DMS114 treated with DMSO at 0.1 percent for 48 hours (cell line): ENCODE results near the gene TEAD4.

Experiments
- DNase-seq: peaks from one replicate; lab custom pipeline; 2025; ENCODE audit not compliant: unreplicated experiment; lab: John Stamatoyannopoulos, UW

The TEAD4 gene

DNA sequence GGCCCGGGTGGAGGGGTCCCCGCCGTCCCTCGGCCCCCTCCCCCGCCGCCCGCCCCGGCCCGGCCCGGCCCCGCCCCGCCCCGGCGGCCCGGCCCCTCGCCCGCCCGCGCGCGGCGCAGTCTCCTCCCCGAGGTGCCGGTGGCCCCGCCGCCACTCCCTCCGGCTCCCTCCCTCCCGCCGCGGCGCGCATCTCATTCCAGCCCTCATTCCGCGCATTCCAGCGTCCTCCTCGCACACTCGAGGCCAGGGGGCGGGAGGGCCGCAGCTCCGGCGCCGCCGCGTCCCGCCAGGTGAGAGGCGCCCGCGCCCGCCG is at the start of gene TEAD4:
Gene TEAD4, plus strand, starts transcription at position 206 of the 313 bp plus-strand sequence.
- peak; percentile 37 for DNase-seq

DNA sequence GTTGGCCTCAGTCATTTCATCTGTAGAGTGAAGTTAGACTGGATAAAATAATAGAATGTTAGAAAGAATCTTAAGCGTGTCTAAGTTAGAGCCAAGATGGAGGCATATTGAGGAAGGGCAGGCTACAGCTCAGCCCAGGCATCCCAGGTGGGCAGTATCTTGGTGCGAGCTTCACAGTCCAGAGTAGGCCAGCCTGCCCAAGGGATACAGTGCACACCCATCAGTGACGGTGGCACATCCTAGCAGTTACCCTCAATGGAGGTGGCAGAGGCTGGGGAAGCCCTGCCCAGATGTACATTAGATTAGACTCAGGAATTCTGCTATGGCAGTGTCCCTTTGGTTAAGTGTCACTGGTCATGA is 47.0 kb upstream of the TEAD4 start:
- no peak for DNase-seq

DNA sequence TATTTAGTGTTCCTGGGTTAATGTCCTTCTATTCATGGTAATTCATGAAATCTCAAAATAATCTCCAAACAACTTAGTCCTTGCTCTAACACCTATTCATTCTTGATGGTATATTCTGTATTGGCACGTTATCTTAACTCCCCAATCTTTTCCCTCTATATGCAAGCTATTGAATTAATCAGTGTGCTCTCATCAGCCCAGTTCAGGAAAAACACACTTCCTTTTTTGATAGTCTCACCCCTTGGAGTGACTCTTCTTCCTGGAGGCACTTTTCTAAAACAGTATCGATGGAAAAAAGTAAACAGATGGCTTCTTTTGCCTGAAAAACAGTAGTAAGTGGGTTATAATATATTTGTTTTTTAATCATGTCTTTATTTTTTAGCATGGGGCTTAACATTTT is 39.9 kb upstream of the TEAD4 start:
- DNase-seq = no peak

DNA sequence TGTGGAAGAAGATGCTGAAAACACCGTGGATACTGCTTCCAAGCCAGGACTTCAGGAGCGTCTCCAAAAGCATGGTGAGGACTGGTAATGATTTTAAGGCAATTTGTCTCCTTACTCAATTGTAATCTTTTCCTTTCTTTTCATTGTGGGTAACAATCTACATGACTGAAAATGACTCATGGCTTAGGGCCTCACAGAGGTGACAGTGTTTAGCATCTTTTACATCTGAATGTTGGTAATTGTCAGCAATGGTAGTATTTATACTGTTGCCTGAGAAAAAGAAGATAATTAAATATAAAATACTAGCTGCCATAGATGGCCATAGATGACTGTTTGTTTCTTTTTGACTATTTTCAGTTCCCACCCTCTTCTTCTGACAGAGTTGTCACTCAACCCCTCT is 36.9 kb upstream of the TEAD4 start:
- DNase-seq = no peak

DNA sequence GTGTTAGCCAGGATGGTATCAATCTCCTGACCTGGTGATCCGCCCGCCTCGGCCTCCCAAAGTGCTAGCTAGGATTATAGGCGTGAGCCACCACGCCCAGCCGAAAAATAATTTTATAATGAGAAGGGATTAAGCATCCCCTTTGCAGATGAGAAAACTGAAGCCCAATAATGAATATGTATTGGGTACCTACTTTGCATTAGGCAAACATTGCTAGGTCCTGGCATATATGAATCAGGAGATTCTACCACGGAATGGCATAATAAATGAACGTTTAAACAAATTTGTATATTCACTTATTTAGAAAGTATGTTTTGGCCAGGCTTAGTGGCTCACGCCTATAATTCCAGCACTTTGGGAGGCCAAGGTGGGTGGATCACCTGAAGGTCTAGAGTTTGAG is 36.1 kb upstream of the TEAD4 start:
- DNase-seq = no peak

DNA sequence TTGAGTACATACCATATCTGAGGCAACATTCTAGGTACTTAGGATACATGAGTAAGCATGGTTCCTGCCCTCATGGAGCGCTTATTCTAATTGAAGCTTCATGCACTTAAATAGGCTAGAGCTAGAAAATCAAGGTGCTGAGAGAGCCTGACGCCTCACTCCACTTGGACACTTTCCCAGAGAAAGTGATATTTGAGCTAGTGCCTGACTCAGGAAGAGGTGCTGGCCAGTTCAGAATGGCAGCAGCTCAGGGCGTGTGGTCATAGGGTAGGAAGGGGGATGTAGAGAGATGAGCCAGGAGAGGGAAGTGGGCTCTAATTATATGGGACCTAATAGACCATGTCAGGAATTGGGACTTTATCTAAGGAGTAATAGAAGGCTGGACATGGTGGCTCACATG is 35.2 kb upstream of the TEAD4 start:
- DNase-seq = no peak

DNA sequence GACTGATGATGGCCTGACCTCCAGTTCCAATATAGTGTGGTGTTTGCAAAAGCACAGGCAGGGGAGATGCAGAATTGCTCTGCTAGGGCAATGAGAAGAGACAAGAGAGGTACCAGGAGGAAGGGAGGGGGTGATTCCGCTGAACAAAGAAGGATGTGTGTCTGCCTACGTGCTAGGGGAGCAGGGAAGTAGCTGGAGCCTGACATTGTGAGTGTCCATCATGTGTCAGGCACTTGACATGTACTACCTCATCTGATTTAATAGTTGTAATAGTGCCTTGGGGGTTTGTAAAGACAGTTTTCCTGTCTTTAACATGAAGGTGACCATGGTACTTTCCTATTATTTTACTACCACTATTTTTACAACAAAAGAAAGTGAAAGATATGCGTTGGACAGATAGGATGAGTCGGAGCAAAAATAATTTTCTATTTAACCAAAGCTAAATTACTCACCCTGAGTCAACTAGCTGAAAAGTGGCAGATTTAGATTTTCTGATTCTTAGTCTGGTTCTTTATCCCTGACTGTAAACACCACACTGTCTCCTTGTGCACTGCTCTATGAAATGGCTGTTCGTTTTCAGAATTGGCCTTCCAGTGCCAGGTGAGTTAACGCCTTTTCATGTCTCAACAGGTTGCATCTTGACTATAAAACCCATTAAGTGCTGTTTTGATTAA is 33.7 kb upstream of the TEAD4 start:
- no peak for DNase-seq

DNA sequence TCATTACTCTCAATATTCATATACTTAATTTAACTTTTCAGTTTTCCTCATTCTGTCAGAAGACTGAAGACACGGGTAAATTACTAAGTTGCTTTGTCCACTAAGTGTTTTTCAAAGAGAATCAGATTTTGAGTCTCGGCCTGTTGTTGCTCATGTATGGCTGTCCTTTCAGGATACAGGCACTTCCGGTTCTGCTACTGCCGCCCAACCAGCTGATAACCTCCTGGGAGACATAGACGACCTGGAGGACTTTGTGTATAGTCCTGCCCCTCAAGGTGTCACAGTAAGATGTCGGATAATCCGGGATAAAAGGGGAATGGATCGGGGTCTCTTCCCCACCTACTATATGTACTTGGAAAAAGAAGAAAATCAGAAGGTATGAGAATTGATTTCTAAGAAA is 28.3 kb upstream of the TEAD4 start:
- DNase-seq = no peak

DNA sequence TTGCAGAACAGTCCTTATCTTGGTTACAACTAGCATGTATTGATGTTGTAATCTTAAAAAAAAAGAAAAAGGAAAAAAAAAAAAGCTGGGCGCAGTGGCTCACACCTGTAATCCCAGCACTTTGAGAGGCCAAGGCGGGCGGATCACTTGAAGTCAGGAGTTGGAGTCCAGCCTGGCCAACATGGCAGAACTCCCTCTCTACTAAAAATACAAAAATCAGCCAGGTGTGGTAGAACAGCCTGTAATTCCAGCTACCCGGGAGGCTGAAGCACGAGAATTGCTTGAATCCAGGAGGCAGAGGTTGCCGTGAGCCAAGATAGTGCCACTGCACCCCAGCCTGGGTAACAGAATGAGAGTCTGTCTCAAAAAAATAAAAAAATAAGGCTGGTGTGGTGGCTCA is 25.6 kb upstream of the TEAD4 start:
- no peak for DNase-seq

DNA sequence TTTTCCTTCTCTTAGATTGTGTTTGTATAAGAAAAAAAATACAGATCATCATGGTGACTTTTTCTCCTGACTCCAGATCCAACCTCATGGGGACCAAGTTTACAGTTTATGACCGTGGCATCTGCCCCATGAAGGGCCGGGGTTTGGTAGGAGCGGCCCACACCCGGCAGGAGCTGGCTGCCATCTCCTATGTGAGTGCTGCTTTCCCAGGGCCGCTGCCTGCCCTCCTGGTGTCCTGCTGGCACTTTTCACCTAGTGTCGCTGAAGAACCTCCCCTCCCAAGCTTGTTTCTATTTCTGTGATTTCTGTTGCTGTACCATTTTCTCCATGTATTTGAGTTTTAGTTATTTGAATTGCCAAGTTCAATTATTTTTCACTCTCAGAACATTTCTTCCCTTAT is 24.8 kb upstream of the TEAD4 start:
- DNase-seq = no peak

DNA sequence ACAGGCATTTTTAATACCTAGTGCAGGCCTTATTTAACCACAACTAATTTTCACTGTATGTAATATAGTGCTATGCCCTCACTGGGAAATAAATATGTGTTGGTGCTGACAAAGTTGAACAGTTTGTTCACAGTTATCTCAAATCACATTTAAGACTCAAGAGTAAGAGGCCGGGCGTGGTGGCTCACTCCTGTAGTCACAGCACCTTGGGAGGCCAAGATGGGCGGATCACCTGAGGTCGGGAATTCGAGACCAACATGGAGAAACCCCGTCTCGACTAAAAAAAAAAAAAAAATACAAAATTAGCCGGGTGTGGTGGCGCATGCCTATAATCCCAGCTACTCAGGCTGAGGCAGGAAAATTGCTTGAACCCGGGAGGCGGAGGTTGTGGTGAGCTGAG is 22.9 kb upstream of the TEAD4 start:
- no peak for DNase-seq

DNA sequence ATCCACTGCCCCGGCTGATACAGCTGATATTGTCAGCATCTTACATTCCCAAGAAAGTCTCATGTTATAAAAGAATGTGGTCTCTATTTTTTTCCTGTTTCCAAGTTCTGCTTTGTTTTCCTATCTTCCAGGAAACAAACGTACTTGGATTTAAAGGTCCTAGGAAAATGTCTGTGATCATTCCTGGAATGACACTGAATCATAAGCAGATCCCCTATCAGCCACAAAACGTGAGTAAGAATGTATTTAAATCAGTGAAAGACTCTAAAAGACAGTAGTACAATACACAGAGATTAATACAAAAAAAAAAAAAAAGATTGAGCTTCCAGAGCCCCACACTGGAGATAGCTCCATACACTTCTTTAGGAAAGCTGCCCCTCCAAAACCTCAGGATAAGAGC is 21.7 kb upstream of the TEAD4 start:
- DNase-seq = no peak

DNA sequence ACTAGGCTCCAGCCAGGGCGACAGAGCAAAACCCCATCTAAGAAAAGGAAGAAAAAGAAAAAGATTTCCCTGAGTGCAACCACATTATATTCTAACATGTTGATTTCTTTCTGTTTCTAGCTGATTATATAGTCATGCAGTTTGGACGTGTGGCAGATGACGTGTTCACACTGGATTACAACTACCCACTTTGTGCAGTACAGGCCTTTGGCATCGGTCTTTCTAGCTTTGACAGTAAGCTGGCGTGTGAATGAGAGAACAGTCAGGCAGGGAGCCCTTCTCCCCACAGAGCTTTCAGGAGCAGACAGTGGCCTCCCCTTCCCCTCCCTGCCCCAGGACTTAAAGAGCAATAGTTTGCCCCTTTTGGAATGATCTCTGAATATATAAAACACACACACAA is 20.0 kb upstream of the TEAD4 start:
- no peak for DNase-seq

DNA sequence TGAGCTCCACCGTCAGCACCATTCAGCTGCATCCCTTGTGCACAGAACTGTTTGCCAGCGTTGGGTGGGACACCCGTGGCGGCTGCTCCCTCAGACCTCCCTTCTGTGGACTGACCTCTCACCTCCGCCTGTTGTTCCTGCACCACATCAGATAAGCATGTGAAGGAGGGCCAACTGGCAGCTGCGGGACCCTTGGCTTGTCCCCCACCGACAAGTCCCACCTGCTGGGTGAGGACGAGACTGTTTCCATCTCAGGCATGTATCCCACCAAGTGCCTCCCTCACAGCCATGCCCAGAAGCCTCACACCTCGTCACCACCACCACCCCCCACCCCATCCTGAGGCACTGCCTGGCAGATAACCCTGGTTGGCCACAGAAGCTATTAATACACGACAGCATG is 18.6 kb upstream of the TEAD4 start:
- no peak for DNase-seq

DNA sequence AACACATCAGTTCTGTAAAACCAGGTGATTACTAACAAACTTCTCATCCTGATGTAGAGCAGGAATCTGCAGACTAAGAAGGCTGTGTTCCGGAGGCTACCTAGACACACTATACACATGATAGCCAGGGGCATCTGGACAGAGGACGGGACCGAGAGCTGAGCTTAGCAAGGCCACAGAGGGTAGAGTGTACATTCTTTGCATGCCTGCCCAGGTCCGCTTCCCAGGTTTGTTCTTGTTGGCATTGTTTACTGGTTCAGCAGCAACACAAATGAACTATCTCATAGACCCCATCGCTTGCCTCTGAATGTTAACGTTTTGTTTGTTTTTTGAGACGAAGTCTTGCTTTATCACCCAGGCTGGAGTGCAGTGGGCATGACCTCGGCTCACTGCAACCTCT is 17.7 kb upstream of the TEAD4 start:
- no peak for DNase-seq

DNA sequence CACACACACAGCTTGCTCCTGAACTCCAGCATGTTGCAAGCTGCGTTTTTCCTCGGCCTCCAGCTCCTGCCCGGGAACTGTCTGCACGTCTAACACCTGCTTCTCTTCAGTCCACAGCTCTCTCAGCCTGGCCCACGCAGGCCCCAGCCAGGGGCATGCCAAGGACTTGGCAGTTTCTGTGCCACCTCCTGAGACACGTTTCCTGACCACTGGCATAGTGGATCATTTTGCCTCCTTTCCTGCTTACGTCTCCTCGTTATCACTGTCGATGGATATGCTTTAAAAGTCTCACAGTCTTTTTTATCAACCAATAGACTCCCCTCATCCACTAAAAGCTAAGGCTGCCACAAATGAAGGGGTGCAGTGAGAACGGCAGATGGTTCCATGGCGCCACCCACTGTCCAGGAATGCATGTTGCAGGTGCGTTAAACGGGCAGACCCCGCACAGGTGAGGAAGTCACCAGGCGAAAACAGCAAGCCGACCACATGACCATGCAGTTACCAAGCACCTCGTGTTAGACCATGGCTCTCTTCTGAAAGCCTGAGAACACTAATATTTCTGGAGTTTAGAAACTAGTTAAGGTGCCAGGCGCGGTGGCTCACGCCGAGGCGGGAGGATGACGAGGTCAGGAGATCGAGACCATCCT is 14.7 kb upstream of the TEAD4 start:
- DNase-seq = no peak

DNA sequence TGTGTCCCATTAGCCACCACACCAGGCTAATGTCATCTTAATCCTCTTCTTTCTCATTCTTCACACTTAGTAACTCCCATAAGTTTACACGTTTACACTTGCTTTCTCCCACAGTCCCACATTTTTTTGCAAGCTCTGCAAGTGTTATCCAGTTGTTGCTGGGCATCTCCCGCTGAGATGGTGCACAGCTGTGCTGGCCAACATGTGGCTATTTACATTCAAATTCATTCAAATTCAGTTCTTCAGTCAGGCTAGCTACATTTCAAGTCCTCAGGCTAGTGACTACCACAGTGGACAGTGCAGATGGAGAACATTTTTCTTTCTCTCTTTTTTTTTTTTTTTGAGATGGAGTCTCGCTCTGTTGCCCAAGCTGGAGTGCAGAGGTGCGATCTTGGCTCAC is 9.8 kb upstream of the TEAD4 start:
- DNase-seq = no peak

DNA sequence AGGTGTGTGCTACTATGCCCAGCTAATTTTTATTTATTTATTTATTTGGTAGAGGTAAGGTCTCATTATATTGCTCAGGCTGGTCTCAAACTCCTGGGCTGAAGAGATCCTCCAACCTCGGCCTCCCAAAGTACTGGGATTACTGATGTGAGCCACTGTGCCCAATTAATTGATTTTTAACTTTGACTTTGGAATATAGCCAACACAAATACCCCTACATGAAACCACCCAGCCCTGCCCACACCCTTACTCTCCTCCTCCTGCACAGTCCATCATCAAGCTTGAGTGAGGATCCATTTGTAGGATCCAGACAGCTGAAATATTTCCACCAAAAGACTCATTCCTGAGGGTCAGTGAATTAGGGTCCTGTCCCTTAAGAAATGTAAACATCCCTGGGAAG is 3.3 kb upstream of the TEAD4 start:
- no peak for DNase-seq

DNA sequence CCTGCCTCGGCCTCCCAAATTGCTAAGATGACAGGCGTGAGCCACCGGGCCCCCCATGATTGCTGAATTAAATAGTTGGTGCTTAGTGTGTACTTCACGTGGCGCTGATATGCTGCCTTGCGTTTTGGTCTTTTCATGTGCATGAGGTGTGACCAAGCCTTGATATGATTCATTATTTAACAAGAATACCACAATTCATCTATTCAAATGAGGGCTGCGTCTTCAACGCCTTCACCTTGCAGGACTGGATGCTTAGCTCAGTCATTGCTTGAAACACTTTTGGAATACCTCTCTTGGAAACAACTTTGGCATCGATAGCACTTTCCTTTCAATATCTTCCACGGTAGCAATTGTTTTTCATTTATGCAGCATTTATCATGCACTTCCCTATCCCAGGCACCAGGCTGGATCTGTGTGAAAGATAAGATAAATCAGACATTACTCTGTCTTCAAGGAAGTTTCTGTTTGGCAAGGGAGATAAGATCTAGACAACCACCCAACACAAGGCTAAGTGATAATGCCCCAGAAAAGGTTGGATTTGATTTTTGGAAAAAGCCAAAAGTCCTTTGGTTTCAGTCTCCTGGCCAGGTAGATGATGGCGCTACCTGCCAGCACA is 1.3 kb upstream of the TEAD4 start:
- DNase-seq = no peak

DNA sequence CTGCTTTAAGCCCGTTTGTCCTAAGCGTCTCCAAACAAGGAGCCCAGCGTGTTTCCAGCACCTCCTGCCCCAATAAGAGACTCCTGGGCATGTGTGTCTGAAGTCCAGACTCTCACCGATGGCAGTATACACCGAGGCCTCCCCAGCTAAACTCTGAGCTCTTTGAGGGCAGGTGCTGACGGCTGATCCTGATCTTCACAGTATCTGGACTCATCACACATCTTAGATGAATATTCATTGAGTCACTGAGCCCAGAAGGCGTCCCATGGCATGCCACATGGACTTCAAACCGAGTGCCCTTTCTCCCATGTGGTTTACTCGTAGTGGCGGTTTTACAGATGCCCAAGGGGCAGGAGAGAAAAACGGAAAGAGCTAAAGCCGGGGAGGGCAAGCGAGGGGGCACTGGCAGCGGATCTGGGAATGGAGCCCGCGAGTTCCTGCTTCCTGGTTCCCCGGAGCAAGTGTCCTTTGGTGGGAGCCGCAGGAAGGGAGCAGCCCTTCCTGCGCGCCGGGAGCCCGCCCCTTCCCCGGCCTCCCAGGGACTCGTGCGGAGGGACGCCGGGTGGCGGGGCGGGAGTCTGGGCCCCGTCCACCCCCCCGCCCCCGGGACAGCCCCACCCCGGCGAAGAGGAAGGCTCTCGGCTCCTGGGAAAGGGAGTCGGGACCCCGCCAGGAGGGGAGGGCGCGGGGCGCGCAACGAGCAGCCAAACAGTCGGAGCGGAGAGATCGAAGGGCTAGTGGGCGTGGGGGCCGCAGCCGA is 585 bp upstream of the TEAD4 start:
- DNase-seq = peak; percentile 49

DNA sequence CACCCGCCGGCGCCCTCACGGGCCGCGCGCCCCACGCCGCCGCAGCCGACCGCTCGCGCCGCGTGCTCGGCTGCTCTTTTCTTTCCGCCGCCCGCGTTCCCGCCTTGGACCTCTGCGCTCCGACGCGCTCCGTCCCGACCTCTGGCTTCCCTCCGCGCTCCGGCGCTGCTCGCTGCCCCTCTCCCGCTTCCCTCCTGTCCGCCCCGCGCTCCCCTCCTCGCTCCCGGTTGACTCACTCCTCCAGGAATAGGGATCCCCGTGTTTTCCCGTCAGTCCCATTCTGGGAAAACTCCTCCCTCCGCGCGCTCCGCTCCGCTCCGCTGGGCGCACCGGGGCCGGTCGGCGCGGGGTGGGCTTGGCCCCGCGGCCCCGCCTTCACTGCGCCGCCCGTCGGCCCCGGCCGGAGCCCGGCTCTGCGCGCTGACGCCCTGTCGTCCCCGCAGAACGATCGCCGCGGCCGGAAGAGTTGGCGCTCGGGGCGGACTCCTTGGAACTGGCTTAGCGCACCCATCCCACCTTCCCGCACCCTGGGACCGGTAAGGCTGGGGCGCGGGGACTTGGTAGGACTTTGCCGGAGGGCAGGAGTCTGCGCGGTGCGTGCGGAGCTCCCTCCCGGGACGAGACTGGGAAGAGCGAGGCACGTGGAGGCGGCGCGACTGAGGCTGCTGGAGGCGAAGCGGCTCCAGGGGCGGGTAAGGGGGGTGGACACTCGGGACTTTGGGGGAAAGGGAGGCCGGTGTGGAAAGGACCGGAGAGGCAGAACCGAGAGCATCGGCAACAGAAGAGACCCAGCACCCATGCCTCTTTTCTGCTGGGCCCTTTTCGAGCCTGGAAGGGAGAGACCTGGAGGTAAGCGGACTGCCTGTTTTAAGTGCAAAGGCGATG is 550 bp downstream of the TEAD4 start:
- DNase-seq = peak; percentile 22
